Hepatocyte (in vitro differentiated cells): ENCODE measurements around the gene C10orf95.

ENCODE experiments used
- CTCF ChIP-seq: fragments of 200-600 bp; sonication (generic); IDR thresholded peaks from 2 replicates; pipeline ENCODE4 v1.5.1; 2016; ENCODE audit warnings: antibody characterized with exemption, mild to moderate bottlenecking; ENCODE audit not compliant: poor library complexity
- EZH2 ChIP-seq: fragments of 200-600 bp; sonication (generic); IDR thresholded peaks from 2 replicates; pipeline ENCODE4 v1.6.1; 2016; ENCODE audit warnings: antibody characterized with exemption, mild to moderate bottlenecking, borderline replicate concordance
- EZH2phosphoT487 ChIP-seq: fragments of 200-600 bp; sonication (generic); IDR thresholded peaks from one replicate; pipeline ENCODE4 v1.6.1; 2018; ENCODE audit warnings: antibody characterized with exemption, mild to moderate bottlenecking, low read depth, moderate library complexity; ENCODE audit not compliant: unreplicated experiment, severe bottlenecking

- TF ChIP-seq CTCF (no peak), EZH2phosphoT487 (no peak), EZH2 (no peak)
Measured at GRCh38 chr10:102455893-102456471, 4.6 kb upstream of the C10orf95 start.
